GM12801 (cell line): ENCODE results near the gene GAGE1.
"Not testable (repeated sequence)": the region's sequence is repeated elsewhere in the genome, so short reads cannot be mapped to it uniquely, and the experiment has no call there.

ENCODE experiments used
- TF ChIP-seq, protein P1 (sequence below): IDR thresholded peaks from one replicate; pipeline ENCODE4 v1.5.1; 2011; ENCODE audit warnings: control low read depth; ENCODE audit not compliant: insufficient read length; ENCODE audit errors: extremely low read depth

GAGE1 gene, protein sequence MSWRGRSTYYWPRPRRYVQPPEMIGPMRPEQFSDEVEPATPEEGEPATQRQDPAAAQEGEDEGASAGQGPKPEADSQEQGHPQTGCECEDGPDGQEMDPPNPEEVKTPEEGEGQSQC

DNA sequence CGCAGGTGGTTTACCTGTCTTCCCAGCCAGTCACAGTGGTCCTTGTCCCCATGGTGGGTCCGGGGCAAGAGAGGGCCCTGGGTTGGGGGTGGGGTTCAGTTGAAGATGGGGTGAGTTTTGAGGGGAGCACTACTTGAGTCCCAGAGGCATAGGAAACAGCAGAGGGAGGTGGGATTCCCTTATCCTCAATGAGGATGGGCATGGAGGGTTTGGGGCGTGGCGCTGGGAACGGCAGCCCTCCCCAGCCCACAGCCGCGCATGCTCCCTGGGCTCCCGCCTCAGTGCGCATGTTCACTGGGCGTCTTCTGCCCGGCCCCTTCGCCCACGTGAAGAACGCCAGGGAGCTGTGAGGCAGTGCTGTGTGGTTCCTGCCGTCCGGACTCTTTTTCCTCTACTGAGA, at the start of gene GAGE1:
Gene GAGE1, plus strand, starts transcription at position 301 of the 400 bp plus-strand sequence. CDS start 1,155 bp downstream, outside the sequence.
- TF ChIP-seq, protein P1, sequence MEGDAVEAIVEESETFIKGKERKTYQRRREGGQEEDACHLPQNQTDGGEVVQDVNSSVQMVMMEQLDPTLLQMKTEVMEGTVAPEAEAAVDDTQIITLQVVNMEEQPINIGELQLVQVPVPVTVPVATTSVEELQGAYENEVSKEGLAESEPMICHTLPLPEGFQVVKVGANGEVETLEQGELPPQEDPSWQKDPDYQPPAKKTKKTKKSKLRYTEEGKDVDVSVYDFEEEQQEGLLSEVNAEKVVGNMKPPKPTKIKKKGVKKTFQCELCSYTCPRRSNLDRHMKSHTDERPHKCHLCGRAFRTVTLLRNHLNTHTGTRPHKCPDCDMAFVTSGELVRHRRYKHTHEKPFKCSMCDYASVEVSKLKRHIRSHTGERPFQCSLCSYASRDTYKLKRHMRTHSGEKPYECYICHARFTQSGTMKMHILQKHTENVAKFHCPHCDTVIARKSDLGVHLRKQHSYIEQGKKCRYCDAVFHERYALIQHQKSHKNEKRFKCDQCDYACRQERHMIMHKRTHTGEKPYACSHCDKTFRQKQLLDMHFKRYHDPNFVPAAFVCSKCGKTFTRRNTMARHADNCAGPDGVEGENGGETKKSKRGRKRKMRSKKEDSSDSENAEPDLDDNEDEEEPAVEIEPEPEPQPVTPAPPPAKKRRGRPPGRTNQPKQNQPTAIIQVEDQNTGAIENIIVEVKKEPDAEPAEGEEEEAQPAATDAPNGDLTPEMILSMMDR = not testable (repeated sequence)

DNA sequence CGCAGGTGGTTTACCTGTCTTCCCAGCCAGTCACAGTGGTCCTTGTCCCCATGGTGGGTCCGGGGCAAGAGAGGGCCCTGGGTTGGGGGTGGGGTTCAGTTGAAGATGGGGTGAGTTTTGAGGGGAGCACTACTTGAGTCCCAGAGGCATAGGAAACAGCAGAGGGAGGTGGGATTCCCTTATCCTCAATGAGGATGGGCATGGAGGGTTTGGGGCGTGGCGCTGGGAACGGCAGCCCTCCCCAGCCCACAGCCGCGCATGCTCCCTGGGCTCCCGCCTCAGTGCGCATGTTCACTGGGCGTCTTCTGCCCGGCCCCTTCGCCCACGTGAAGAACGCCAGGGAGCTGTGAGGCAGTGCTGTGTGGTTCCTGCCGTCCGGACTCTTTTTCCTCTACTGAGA, 47.8 kb upstream of the GAGE1 start, which contains the start of gene GAGE12E:
Gene GAGE12E, plus strand, starts transcription at position 301 of the 400 bp plus-strand sequence. CDS start 1,155 bp downstream, outside the sequence.
- TF ChIP-seq, protein P1 = not testable (repeated sequence)

DNA sequence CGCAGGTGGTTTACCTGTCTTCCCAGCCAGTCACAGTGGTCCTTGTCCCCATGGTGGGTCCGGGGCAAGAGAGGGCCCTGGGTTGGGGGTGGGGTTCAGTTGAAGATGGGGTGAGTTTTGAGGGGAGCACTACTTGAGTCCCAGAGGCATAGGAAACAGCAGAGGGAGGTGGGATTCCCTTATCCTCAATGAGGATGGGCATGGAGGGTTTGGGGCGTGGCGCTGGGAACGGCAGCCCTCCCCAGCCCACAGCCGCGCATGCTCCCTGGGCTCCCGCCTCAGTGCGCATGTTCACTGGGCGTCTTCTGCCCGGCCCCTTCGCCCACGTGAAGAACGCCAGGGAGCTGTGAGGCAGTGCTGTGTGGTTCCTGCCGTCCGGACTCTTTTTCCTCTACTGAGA, 38.3 kb upstream of the GAGE1 start, which contains the start of gene GAGE12F:
Gene GAGE12F, plus strand, starts transcription at position 301 of the 400 bp plus-strand sequence. CDS start 1,155 bp downstream, outside the sequence.
- TF ChIP-seq, protein P1 = not testable (repeated sequence)

DNA sequence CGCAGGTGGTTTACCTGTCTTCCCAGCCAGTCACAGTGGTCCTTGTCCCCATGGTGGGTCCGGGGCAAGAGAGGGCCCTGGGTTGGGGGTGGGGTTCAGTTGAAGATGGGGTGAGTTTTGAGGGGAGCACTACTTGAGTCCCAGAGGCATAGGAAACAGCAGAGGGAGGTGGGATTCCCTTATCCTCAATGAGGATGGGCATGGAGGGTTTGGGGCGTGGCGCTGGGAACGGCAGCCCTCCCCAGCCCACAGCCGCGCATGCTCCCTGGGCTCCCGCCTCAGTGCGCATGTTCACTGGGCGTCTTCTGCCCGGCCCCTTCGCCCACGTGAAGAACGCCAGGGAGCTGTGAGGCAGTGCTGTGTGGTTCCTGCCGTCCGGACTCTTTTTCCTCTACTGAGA, 28.7 kb upstream of the GAGE1 start, which contains the start of gene GAGE12G:
Gene GAGE12G, plus strand, starts transcription at position 301 of the 400 bp plus-strand sequence. CDS start 1,155 bp downstream, outside the sequence.
- TF ChIP-seq, protein P1 = not testable (repeated sequence)

DNA sequence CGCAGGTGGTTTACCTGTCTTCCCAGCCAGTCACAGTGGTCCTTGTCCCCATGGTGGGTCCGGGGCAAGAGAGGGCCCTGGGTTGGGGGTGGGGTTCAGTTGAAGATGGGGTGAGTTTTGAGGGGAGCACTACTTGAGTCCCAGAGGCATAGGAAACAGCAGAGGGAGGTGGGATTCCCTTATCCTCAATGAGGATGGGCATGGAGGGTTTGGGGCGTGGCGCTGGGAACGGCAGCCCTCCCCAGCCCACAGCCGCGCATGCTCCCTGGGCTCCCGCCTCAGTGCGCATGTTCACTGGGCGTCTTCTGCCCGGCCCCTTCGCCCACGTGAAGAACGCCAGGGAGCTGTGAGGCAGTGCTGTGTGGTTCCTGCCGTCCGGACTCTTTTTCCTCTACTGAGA, 19.2 kb upstream of the GAGE1 start, which contains the start of gene GAGE12H:
Gene GAGE12H, plus strand, starts transcription at position 301 of the 400 bp plus-strand sequence. CDS start 1,155 bp downstream, outside the sequence.
- TF ChIP-seq, protein P1 = not testable (repeated sequence)

DNA sequence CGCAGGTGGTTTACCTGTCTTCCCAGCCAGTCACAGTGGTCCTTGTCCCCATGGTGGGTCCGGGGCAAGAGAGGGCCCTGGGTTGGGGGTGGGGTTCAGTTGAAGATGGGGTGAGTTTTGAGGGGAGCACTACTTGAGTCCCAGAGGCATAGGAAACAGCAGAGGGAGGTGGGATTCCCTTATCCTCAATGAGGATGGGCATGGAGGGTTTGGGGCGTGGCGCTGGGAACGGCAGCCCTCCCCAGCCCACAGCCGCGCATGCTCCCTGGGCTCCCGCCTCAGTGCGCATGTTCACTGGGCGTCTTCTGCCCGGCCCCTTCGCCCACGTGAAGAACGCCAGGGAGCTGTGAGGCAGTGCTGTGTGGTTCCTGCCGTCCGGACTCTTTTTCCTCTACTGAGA, 9.6 kb upstream of the GAGE1 start, which contains the start of gene GAGE2A:
Gene GAGE2A, plus strand, starts transcription at position 301 of the 400 bp plus-strand sequence. CDS start 1,155 bp downstream, outside the sequence.
- TF ChIP-seq, protein P1 = not testable (repeated sequence)

DNA sequence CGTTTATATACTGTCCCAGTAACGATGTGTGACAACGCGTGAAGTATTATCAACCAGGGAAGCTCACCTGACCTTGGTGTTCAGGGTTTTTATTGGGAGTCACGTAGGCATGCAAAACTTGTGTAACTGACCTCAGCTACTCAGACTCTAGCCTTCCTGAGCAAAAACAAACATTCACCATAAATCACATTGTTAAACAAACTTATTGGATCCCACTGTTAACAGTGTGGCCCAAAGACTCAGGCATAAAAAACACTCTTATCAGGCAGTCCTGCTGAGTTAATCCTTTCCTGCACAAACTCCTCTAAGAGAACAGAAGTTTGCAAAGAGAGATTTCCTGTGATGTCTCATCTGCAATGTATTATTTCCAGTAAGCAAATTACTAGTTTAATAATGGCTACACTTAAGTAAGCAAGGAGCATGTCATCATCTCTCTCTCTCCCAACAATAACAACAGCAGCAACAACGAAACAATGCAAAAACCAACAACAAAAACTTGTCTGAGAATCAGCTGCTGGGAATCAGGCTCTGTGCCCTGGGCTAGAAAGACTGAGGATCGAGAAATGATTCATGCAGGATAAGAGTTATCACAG, 12.0 kb downstream of the GAGE1 start:
- TF ChIP-seq, protein P1 = no peak
